HCT116 (cell line): ENCODE results near the gene PCTP. TPM values are rescaled to one million over a fixed set of nuclear protein-coding genes. Genes with fewer than 3 reads are reported as not detected.

ENCODE experiments used
- ATAC-seq: fragments of 200-7000 bp; cut with Tn5 transposase; 2 replicates; pipeline ENCODE4 v1.9.1; 2020; ENCODE audit warnings: mild to moderate bottlenecking, moderate library complexity
- BruUV-seq: library from RNA; stranded (reverse); fragments of 400-500 nt; replicated peaks from 2 replicates; lab custom pipeline; 2021; lab: Mats Ljungman, UMichigan
- CTCF ChIA-PET: fragments of 300-600 bp; sonication (Branson Sonifier 250); formaldehyde crosslinking; loops from one replicate; lab custom pipeline; 2021; ENCODE audit warnings: antibody characterized with exemption; lab: Charles Lee
- POLR2A ChIA-PET: fragments of 300-600, 350-600 bp; sonication (Branson Sonifier 250); formaldehyde crosslinking; loops from one replicate; lab custom pipeline; 2021; ENCODE audit warnings: antibody characterized with exemption; lab: Charles Lee
- RAD21 ChIA-PET, 2 experiments: fragments of 300-600 bp; sonication (Branson Sonifier 250); formaldehyde crosslinking; loops; one replicate each; lab custom pipeline; 2023; ENCODE audit warnings: low total read pairs in 2 of 2; ENCODE audit not compliant: uncharacterized antibody in 2 of 2, unreplicated experiment in 2 of 2, low non-redundant PET in 1 of 2; lab: Charles Lee
- DNase-seq: peaks from one replicate; pipeline ENCODE4 v3.0.0-alpha.2; 2010; ENCODE audit warnings: low read depth, low spot score
- H2AFZ ChIP-seq: fragments of 200-600 bp; shearing (Covaris generic), sonication (generic); 2 replicates; pipeline ENCODE4 v1.6.1; 2017; ENCODE audit warnings: low read depth, mixed run types, mixed read lengths, antibody characterized with exemption, low read length; ENCODE audit not compliant: poor library complexity, severe bottlenecking
- H3K27ac ChIP-seq: 2 replicates; pipeline ENCODE4 v1.5.1; 2012; ENCODE audit warnings: low read depth, low read length
- H3K27me3 ChIP-seq: fragments of 200-600 bp; sonication (generic); 2 replicates; pipeline ENCODE4 v1.6.1; 2016; ENCODE audit warnings: mixed run types, low read length, mixed read lengths; ENCODE audit not compliant: insufficient read depth
- H3K36me3 ChIP-seq, 2 experiments: fragments of 200-500 bp in 1 of 2; fragments of 200-600 bp in 1 of 2; sonication (Bioruptor generic) in 1 of 2; sonication (generic) in 1 of 2; 2 replicates each; pipeline versions ENCODE4 v1.5.1 to v1.6.1; 2014 to 2016; ENCODE audit warnings: low read length in 2 of 2, inconsistent platforms in 1 of 2, mixed read lengths in 1 of 2, mixed run types in 1 of 2; ENCODE audit not compliant: insufficient read depth in 2 of 2, control insufficient read depth in 1 of 2
- H3K4me1 ChIP-seq, 2 experiments: fragments of 200-600 bp in 1 of 2; sonication (generic) in 1 of 2; 2 replicates each; pipeline versions ENCODE4 v1.5.1 to v1.6.1; 2012 to 2017; ENCODE audit warnings: low read length in 2 of 2, inconsistent platforms in 1 of 2, mild to moderate bottlenecking in 1 of 2, mixed read lengths in 1 of 2, mixed run types in 1 of 2, moderate library complexity in 1 of 2; ENCODE audit not compliant: insufficient read depth in 2 of 2, control insufficient read depth in 1 of 2
- H3K4me2 ChIP-seq: fragments of 200-600 bp; sonication (generic); 2 replicates; pipeline ENCODE4 v1.6.1; 2017; ENCODE audit warnings: mixed run types, low read length, mixed read lengths
- H3K4me3 ChIP-seq, 2 experiments: fragments of 200-600 bp in 1 of 2; sonication (generic) in 1 of 2; replicated peaks in 1 of 2; 2 replicates each; pipeline ENCODE4 v1.5.1; 2011 to 2016; ENCODE audit warnings: low read length in 2 of 2, control low read depth in 1 of 2, low read depth in 1 of 2, mild to moderate bottlenecking in 1 of 2, mixed read lengths in 1 of 2, mixed run types in 1 of 2
- H3K79me2 ChIP-seq: fragments of 200-600 bp; sonication (generic); 2 replicates; pipeline ENCODE4 v1.6.1; 2017; ENCODE audit warnings: mild to moderate bottlenecking, mixed run types, low read length, moderate library complexity, mixed read lengths; ENCODE audit not compliant: insufficient read depth
- H3K9ac ChIP-seq: fragments of 200-600 bp; sonication (generic); 2 replicates; pipeline ENCODE4 v1.6.1; 2016; ENCODE audit warnings: low read length, mixed read lengths
- H3K9me2 ChIP-seq: fragments of 200-600 bp; sonication (generic), shearing (Covaris generic); 2 replicates; pipeline ENCODE4 v1.6.1; 2017; ENCODE audit warnings: mixed run types, mild to moderate bottlenecking, moderate library complexity; ENCODE audit not compliant: insufficient read depth
- H3K9me3 ChIP-seq, 2 experiments: fragments of 200-500 bp in 1 of 2; fragments of 200-600 bp in 1 of 2; sonication (Bioruptor generic) in 1 of 2; sonication (generic) in 1 of 2; 2 replicates each; pipeline ENCODE4 v1.6.1; 2014 to 2017; ENCODE audit warnings: low read length in 2 of 2, mixed read lengths in 2 of 2, inconsistent platforms in 1 of 2, low read depth in 1 of 2, mild to moderate bottlenecking in 1 of 2, mixed run types in 1 of 2, moderate library complexity in 1 of 2; ENCODE audit not compliant: control insufficient read depth in 1 of 2, insufficient read depth in 1 of 2
- H4K20me1 ChIP-seq: fragments of 200-600 bp; sonication (generic), shearing (Covaris generic); 2 replicates; pipeline ENCODE4 v1.6.1; 2017; ENCODE audit warnings: mixed run types, mild to moderate bottlenecking, moderate library complexity; ENCODE audit not compliant: insufficient read depth
- CBX3 ChIP-seq: IDR thresholded peaks from 2 replicates; pipeline ENCODE4 v1.6.1; 2012; ENCODE audit warnings: low read depth
- EGR1 ChIP-seq: IDR thresholded peaks from 2 replicates; pipeline ENCODE4 v1.6.1; 2012; ENCODE audit warnings: low read depth
- ELF1 ChIP-seq: IDR thresholded peaks from 2 replicates; pipeline ENCODE4 v1.6.1; 2012; ENCODE audit warnings: low read depth, borderline replicate concordance
- EZH2phosphoT487 ChIP-seq: fragments of 200-600 bp; IDR thresholded peaks from 2 replicates; pipeline ENCODE4 v1.6.1; 2018; ENCODE audit warnings: antibody characterized with exemption, borderline replicate concordance
- FOSL1 ChIP-seq: IDR thresholded peaks from 2 replicates; pipeline ENCODE4 v1.6.1; 2012; ENCODE audit warnings: low read depth
- JUND ChIP-seq: IDR thresholded peaks from 2 replicates; pipeline ENCODE4 v1.6.1; 2012
- POLR2A ChIP-seq: IDR thresholded peaks from 2 replicates; pipeline ENCODE4 v1.7.0; 2011; ENCODE audit warnings: borderline replicate concordance; ENCODE audit not compliant: insufficient read depth, insufficient read length; ENCODE audit errors: extremely low read depth
- POLR2AphosphoS5 ChIP-seq: IDR thresholded peaks from 2 replicates; pipeline ENCODE4 v1.6.1; 2011; ENCODE audit warnings: mild to moderate bottlenecking, low read depth, low read length, moderate library complexity
- RAD21 ChIP-seq: IDR thresholded peaks from 2 replicates; pipeline ENCODE4 v1.6.1; 2012; ENCODE audit warnings: low read depth, mild to moderate bottlenecking
- SP1 ChIP-seq: IDR thresholded peaks from 2 replicates; pipeline ENCODE4 v1.6.1; 2012; ENCODE audit warnings: low read depth
- SRF ChIP-seq: IDR thresholded peaks from 2 replicates; pipeline ENCODE4 v1.6.1; 2012; ENCODE audit warnings: low read depth
- TCF7L2 ChIP-seq: IDR thresholded peaks from 2 replicates; pipeline ENCODE4 v1.7.0; 2011; ENCODE audit warnings: borderline replicate concordance, inconsistent platforms; ENCODE audit not compliant: insufficient read depth, insufficient read length; ENCODE audit errors: extremely low read depth
- YY1 ChIP-seq: IDR thresholded peaks from 2 replicates; pipeline ENCODE4 v1.6.1; 2011; ENCODE audit warnings: low read length, low read depth, moderate library complexity, mild to moderate bottlenecking; ENCODE audit not compliant: insufficient replicate concordance; ENCODE audit errors: extremely low read depth
- ZNF274 ChIP-seq: fragments of 200-500 bp; sonication (Bioruptor generic); IDR thresholded peaks from 2 replicates; pipeline ENCODE4 v1.6.1; 2014; ENCODE audit warnings: mild to moderate bottlenecking, low read depth, low read length, inconsistent platforms
- intact Hi-C: fragments of 100-400 bp; cut with micrococcal nuclease; formaldehyde crosslinking; loops from 2 replicates; pipeline ENCODE4 v1.10.0; 2022
- total RNA-seq: library from RNA; stranded (reverse); gene quantifications from one replicate; pipeline ENCODE4 v1.2.1, GENCODE V29; 2021; ENCODE audit not compliant: unreplicated experiment
- TF ChIP-seq, protein P1 (sequence below): IDR thresholded peaks from 2 replicates; pipeline ENCODE4 v1.6.1; 2012; ENCODE audit warnings: low read depth
- TF ChIP-seq, protein P2 (sequence below), 3 experiments: fragments of 200-600 bp in 1 of 3; sonication (generic) in 1 of 3; IDR thresholded peaks in 2 of 3; conservative IDR thresholded peaks in 1 of 3; 2 replicates each; pipeline ENCODE4 v1.5.1; 2012 to 2017; ENCODE audit warnings: low read depth in 2 of 3, low read length in 2 of 3, antibody characterized with exemption in 1 of 3, borderline replicate concordance in 1 of 3, control low read depth in 1 of 3, mild to moderate bottlenecking in 1 of 3, mixed read lengths in 1 of 3, mixed run types in 1 of 3, moderate library complexity in 1 of 3; ENCODE audit not compliant: insufficient read depth in 1 of 3
- TF ChIP-seq, protein P3 (sequence below): IDR thresholded peaks from 2 replicates; pipeline ENCODE4 v1.6.1; 2012
- TF ChIP-seq, protein P4 (sequence below): IDR thresholded peaks from 2 replicates; pipeline ENCODE4 v1.6.1; 2012

The PCTP gene
- total RNA-seq, 1 experiment from 2014 or later, result 16.3 TPM

- BruUV-seq, result no TSS peak
- Histone ChIP-seq H3K4me1 (peaks cover 2 to 4% of the 10 kb centered on the region in 2 experiments; a peak in 1 of 4 replicates), H3K9me3 (no peaks in the 10 kb centered on the region), H3K4me3 (no peak overlapping the region), H3K79me2 (no peaks in the 10 kb centered on the region), H4K20me1 (no peaks in the 10 kb centered on the region), H3K36me3 (no peaks in the 10 kb centered on the region), H3K9me2 (no peaks in the 10 kb centered on the region), H3K4me2 (no peak overlapping the region), H3K27ac (no peak overlapping the region), H2AFZ (no peak overlapping the region), H3K9ac (no peak overlapping the region), H3K27me3 (peaks cover 77% of the 10 kb centered on the region)
- CTCF ChIA-PET, result interaction anchor here (2.8 kb wide), 1 partner anchor 10 kb away, joined by 11 read pairs; no protein-coding TSS in a partner anchor
- ATAC-seq (no peak), DNase-seq (no peak)
- POLR2A ChIA-PET, result no interaction called here
- TF ChIP-seq EZH2phosphoT487 (no peak), FOSL1 (no peak), POLR2A (no peak), CBX3 (no peak), EGR1 (no peak), ZNF274 (no peak), RAD21 (no peak), POLR2AphosphoS5 (no peak), ELF1 (no peak), TCF7L2 (no peak), SP1 (no peak), JUND (no peak), YY1 (no peak), SRF (no peak)
- TF ChIP-seq, protein P1, sequence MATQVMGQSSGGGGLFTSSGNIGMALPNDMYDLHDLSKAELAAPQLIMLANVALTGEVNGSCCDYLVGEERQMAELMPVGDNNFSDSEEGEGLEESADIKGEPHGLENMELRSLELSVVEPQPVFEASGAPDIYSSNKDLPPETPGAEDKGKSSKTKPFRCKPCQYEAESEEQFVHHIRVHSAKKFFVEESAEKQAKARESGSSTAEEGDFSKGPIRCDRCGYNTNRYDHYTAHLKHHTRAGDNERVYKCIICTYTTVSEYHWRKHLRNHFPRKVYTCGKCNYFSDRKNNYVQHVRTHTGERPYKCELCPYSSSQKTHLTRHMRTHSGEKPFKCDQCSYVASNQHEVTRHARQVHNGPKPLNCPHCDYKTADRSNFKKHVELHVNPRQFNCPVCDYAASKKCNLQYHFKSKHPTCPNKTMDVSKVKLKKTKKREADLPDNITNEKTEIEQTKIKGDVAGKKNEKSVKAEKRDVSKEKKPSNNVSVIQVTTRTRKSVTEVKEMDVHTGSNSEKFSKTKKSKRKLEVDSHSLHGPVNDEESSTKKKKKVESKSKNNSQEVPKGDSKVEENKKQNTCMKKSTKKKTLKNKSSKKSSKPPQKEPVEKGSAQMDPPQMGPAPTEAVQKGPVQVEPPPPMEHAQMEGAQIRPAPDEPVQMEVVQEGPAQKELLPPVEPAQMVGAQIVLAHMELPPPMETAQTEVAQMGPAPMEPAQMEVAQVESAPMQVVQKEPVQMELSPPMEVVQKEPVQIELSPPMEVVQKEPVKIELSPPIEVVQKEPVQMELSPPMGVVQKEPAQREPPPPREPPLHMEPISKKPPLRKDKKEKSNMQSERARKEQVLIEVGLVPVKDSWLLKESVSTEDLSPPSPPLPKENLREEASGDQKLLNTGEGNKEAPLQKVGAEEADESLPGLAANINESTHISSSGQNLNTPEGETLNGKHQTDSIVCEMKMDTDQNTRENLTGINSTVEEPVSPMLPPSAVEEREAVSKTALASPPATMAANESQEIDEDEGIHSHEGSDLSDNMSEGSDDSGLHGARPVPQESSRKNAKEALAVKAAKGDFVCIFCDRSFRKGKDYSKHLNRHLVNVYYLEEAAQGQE, result no peak
- TF ChIP-seq, protein P2, sequence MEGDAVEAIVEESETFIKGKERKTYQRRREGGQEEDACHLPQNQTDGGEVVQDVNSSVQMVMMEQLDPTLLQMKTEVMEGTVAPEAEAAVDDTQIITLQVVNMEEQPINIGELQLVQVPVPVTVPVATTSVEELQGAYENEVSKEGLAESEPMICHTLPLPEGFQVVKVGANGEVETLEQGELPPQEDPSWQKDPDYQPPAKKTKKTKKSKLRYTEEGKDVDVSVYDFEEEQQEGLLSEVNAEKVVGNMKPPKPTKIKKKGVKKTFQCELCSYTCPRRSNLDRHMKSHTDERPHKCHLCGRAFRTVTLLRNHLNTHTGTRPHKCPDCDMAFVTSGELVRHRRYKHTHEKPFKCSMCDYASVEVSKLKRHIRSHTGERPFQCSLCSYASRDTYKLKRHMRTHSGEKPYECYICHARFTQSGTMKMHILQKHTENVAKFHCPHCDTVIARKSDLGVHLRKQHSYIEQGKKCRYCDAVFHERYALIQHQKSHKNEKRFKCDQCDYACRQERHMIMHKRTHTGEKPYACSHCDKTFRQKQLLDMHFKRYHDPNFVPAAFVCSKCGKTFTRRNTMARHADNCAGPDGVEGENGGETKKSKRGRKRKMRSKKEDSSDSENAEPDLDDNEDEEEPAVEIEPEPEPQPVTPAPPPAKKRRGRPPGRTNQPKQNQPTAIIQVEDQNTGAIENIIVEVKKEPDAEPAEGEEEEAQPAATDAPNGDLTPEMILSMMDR (IDR thresholded peaks at IDR 0.05 in 2 of 3, conservative IDR thresholded peaks at IDR 0.05 in 1 of 3; ENCODE audit: borderline replicate concordance in 1 of 3, insufficient read depth in 1 of 3, low read depth in 2 of 3, low read length in 2 of 3), result no peak
- TF ChIP-seq, protein P3, sequence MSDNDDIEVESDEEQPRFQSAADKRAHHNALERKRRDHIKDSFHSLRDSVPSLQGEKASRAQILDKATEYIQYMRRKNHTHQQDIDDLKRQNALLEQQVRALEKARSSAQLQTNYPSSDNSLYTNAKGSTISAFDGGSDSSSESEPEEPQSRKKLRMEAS, result no peak
- TF ChIP-seq, protein P4, sequence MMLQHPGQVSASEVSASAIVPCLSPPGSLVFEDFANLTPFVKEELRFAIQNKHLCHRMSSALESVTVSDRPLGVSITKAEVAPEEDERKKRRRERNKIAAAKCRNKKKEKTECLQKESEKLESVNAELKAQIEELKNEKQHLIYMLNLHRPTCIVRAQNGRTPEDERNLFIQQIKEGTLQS, result no peak
- RAD21 ChIA-PET, result no interaction called here
- intact Hi-C loops, result no loop called here
These were observed 42.5 kb upstream of the PCTP start for GRCh38 chr17:55708175-55708974.
